HG03575 (cell line): ENCODE results near the gene CEBPG.

Experiments
- ATAC-seq: cut with Tn5 transposase; IDR thresholded peaks from one replicate; pipeline ENCODE4 v1.9.1; 2021; ENCODE audit not compliant: unreplicated experiment, insufficient number of reproducible peaks, low FRiP score; ENCODE audit errors: extremely low read depth

CEBPG gene

GRCh38 chr19:33349319-33350289 is 23.9 kb upstream of the CEBPG start:
- no peak for ATAC-seq

GRCh38 chr19:33350538-33351309 is 22.8 kb upstream of the CEBPG start:
- no peak for ATAC-seq

- ATAC-seq = no peak
These were observed 18.0 kb upstream of the CEBPG start for GRCh38 chr19:33355535-33355934.

- ATAC-seq = no peak
These were observed 16.0 kb upstream of the CEBPG start for GRCh38 chr19:33357556-33357955.

GRCh38 chr19:33358408-33358807 is 15.1 kb upstream of the CEBPG start:
- ATAC-seq = no peak

- no peak for ATAC-seq
These were observed 13.9 kb upstream of the CEBPG start for GRCh38 chr19:33359581-33359980.

GRCh38 chr19:33362508-33363228 is 10.8 kb upstream of the CEBPG start:
- ATAC-seq = no peak

- no peak for ATAC-seq
These were observed 10.0 kb upstream of the CEBPG start for GRCh38 chr19:33363476-33363875.

GRCh38 chr19:33365691-33366090 is 7.8 kb upstream of the CEBPG start:
- no peak for ATAC-seq

- no peak for ATAC-seq
These were observed 7.4 kb upstream of the CEBPG start for GRCh38 chr19:33366127-33366526.

GRCh38 chr19:33366897-33367296 is 6.6 kb upstream of the CEBPG start:
- ATAC-seq = no peak

- ATAC-seq = no peak
These were observed 5.2 kb upstream of the CEBPG start for GRCh38 chr19:33368074-33368864.

GRCh38 chr19:33370783-33371182 is 2.7 kb upstream of the CEBPG start:
- no peak for ATAC-seq

- no peak for ATAC-seq
These were observed 766 bp downstream of the CEBPG start for GRCh38 chr19:33374236-33374714.

GRCh38 chr19:33375156-33375836 is 1.8 kb downstream of the CEBPG start:
- ATAC-seq = no peak

- no peak for ATAC-seq
These were observed 2.3 kb downstream of the CEBPG start for GRCh38 chr19:33375837-33376159.

GRCh38 chr19:33376423-33376822 is 2.9 kb downstream of the CEBPG start:
- ATAC-seq = no peak

GRCh38 chr19:33376941-33377557 is 3.5 kb downstream of the CEBPG start:
- ATAC-seq = no peak
